ENCODE data around the gene ZNF280B. TPM values are rescaled to one million over a fixed set of nuclear protein-coding genes. Genes with fewer than 3 reads are reported as not detected.

The ZNF280B gene
- polyA plus RNA-seq, 3 donors = 0.04 TPM; not detected in 2

- H3K4me1 Mint-ChIP-seq = no peaks in the 10 kb centered on the region
- peaks cover 0 to 2% (median 0%) of the 10 kb centered on the region in 3 donors for H3K27me3 Mint-ChIP-seq (ENCODE audit: low read depth in 3 of 3)
- Histone ChIP-seq H2AFZ (ENCODE audit: insufficient read depth, low read depth, low read length, poor library complexity, severe bottlenecking) (no peak overlapping the region), H3K27me3 (ENCODE audit: control insufficient read depth in 2 of 2, insufficient read depth in 2 of 2, low read length in 2 of 2) (no peaks in the 10 kb centered on the region), H3K9ac (ENCODE audit: insufficient read depth, low read length, poor library complexity, severe bottlenecking) (no peak overlapping the region), H3K79me2 (ENCODE audit: insufficient read depth, low read length) (no peaks in the 10 kb centered on the region), H3K27ac (ENCODE audit: low read depth in 1 of 2, low read length in 2 of 2) (no peak overlapping the region), H4K20me1 (ENCODE audit: insufficient read depth, low read length) (no peaks in the 10 kb centered on the region), H3K9me3 (replicated peaks in 1 of 2; ENCODE audit: control insufficient read depth in 1 of 2, insufficient read depth in 1 of 2, low read length in 2 of 2) (no peaks in the 10 kb centered on the region), H3K4me1 (ENCODE audit: control insufficient read depth in 1 of 2, insufficient read depth in 2 of 2, low read length in 2 of 2) (no peaks in the 10 kb centered on the region), H3K4me3 (replicated peaks in 1 of 3; ENCODE audit: low read depth in 2 of 3, low read length in 3 of 3) (no peak overlapping the region), H3K36me3 (replicated peaks in 1 of 2; ENCODE audit: control insufficient read depth in 1 of 2, insufficient read depth in 2 of 2, low read length in 2 of 2) (no peaks in the 10 kb centered on the region), H3K4me2 (replicated peaks; ENCODE audit: extremely low read depth, low read length, poor library complexity, severe bottlenecking) (no peak overlapping the region)
- TF ChIP-seq CTCF (IDR thresholded peaks at IDR 0.05) = no peak
- peaks cover 0 to 3% (median 0%) of the 10 kb centered on the region in 7 donors for H3K9me3 Mint-ChIP-seq
- intact Hi-C loops (cut with micrococcal nuclease) = no loop called here
- no peaks in the 10 kb centered on the region for H3K36me3 Mint-ChIP-seq
- no peak for DNase-seq
- H3K4me3 Mint-ChIP-seq = no peak overlapping the region
- no peak overlapping the region for H3K27ac Mint-ChIP-seq
- 67% methylated on average over 1 of the region's 1 CpG for WGBS (ENCODE audit: insufficient coverage)
These were observed 28.4 kb upstream of the ZNF280B start for GRCh38 chr22:22536916-22537315.

GRCh38 chr22:22536515-22536914 is 28.0 kb upstream of the ZNF280B start:
- H3K4me1 Mint-ChIP-seq = no peaks in the 10 kb centered on the region
- H3K4me3 Mint-ChIP-seq = no peak overlapping the region
- no peaks in the 10 kb centered on the region for H4K20me1 ChIP-seq (ENCODE audit: insufficient read depth, low read length)
- no peaks in the 10 kb centered on the region for H3K9me3 ChIP-seq (replicated peaks in 1 of 2; ENCODE audit: control insufficient read depth in 1 of 2, insufficient read depth in 1 of 2, low read length in 2 of 2)
- H3K27ac Mint-ChIP-seq = no peak overlapping the region
- H3K9me3 Mint-ChIP-seq = peaks cover 0 to under 1% (median 0%) of the 10 kb centered on the region in 7 donors
- H3K27ac ChIP-seq (ENCODE audit: low read depth in 1 of 2, low read length in 2 of 2) = no peak overlapping the region
- intact Hi-C loops (cut with micrococcal nuclease) = no loop called here
- no peak for DNase-seq
- H3K27me3 Mint-ChIP-seq (ENCODE audit: low read depth in 3 of 3) = peaks cover 0 to 2% (median 0%) of the 10 kb centered on the region in 3 donors
- H3K4me1 ChIP-seq (ENCODE audit: control insufficient read depth in 1 of 2, insufficient read depth in 2 of 2, low read length in 2 of 2) = no peaks in the 10 kb centered on the region
- no peaks in the 10 kb centered on the region for H3K79me2 ChIP-seq (ENCODE audit: insufficient read depth, low read length)
- no peaks in the 10 kb centered on the region for H3K36me3 ChIP-seq (replicated peaks in 1 of 2; ENCODE audit: control insufficient read depth in 1 of 2, insufficient read depth in 2 of 2, low read length in 2 of 2)
- WGBS (ENCODE audit: insufficient coverage) = no CpG with 5 or more reads among the region's 6 CpGs
- no peaks in the 10 kb centered on the region for H3K36me3 Mint-ChIP-seq
- no peak overlapping the region for H3K4me3 ChIP-seq (replicated peaks in 1 of 3; ENCODE audit: low read depth in 2 of 3, low read length in 3 of 3)
- TF ChIP-seq CTCF (IDR thresholded peaks at IDR 0.05) = no peak
- H3K9ac ChIP-seq (ENCODE audit: insufficient read depth, low read length, poor library complexity, severe bottlenecking) = no peak overlapping the region
- H2AFZ ChIP-seq (ENCODE audit: insufficient read depth, low read depth, low read length, poor library complexity, severe bottlenecking) = no peak overlapping the region
- H3K4me2 ChIP-seq (replicated peaks; ENCODE audit: extremely low read depth, low read length, poor library complexity, severe bottlenecking) = no peak overlapping the region
- H3K27me3 ChIP-seq (ENCODE audit: control insufficient read depth in 2 of 2, insufficient read depth in 2 of 2, low read length in 2 of 2) = no peaks in the 10 kb centered on the region

All from CD14-positive monocyte (primary cell).